GM12864 (cell line): ENCODE results near the gene COL25A1.

Experiments used
- DNase-seq: peaks from one replicate; pipeline ENCODE4 v3.0.0-alpha.2; 2011; ENCODE audit warnings: low read depth
- H3K4me3 ChIP-seq: 2 replicates; pipeline ENCODE4 v1.5.1; 2011; ENCODE audit warnings: mild to moderate bottlenecking, low read depth, low read length, control low read depth
- TF ChIP-seq, protein P1 (sequence below): IDR thresholded peaks from 2 replicates; pipeline ENCODE4 v1.5.1; 2011; ENCODE audit warnings: low read depth, mild to moderate bottlenecking, moderate library complexity, low read length, control low read depth, inconsistent platforms; ENCODE audit errors: missing control alignments

Gene COL25A1

GRCh38 chr4:108811486-108811885 lies 491.0 kb downstream of the COL25A1 start:
- no peak for DNase-seq
- TF ChIP-seq, protein P1, sequence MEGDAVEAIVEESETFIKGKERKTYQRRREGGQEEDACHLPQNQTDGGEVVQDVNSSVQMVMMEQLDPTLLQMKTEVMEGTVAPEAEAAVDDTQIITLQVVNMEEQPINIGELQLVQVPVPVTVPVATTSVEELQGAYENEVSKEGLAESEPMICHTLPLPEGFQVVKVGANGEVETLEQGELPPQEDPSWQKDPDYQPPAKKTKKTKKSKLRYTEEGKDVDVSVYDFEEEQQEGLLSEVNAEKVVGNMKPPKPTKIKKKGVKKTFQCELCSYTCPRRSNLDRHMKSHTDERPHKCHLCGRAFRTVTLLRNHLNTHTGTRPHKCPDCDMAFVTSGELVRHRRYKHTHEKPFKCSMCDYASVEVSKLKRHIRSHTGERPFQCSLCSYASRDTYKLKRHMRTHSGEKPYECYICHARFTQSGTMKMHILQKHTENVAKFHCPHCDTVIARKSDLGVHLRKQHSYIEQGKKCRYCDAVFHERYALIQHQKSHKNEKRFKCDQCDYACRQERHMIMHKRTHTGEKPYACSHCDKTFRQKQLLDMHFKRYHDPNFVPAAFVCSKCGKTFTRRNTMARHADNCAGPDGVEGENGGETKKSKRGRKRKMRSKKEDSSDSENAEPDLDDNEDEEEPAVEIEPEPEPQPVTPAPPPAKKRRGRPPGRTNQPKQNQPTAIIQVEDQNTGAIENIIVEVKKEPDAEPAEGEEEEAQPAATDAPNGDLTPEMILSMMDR: no peak
- H3K4me3 ChIP-seq: no peak overlapping the region

DNA sequence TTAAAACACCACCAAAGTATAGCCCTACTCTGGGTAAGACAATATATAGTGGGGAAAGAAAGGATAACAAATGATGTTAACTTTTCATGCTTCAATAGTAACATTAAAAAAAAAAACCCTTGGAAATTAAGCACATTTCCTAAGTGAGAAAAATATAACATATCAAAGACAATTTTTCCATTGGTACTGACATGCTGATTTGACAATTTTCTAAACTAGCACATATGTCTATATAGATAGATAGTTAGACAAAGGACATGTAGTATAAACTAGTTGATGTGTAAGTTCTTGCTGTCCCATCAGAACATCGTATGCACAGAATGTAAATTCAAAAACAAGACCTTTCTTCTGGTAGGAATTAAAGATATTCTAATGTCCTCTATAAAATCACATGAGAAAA lies 492.4 kb downstream of the COL25A1 start:
- DNase-seq: no peak
- no peak overlapping the region for H3K4me3 ChIP-seq
- TF ChIP-seq, protein P1: no peak

DNA sequence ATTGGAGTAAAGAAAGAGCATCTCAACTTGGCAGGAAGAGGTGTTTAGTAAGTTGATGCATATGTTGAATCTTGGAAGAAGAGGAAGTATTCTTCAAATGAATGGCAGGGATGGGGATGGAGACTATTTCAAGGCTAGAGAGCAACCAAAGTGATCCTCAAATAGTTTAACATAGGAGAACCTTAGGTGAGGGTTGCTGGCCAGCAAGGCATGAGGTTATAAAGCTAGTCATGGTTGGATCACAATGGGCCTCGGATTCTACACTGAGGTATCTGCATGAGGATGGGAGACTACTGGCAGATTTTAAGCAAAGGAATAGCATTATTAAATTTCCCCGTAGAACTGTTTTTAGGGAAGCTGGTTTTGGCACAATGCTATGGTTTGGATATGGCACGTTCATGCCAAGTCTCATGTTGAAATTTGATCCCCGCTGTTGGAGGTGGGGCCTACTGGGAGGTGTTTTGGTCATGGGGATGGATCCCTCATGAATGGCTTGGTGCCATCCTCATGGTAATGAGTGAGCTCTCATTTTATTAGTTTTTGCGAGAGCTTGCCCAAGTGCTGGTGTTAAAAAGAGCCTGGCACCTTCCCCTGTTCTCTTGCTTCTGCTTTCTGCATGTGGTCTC lies 497.7 kb downstream of the COL25A1 start:
- no peak for DNase-seq
- H3K4me3 ChIP-seq: no peak overlapping the region
- TF ChIP-seq, protein P1: no peak

DNA sequence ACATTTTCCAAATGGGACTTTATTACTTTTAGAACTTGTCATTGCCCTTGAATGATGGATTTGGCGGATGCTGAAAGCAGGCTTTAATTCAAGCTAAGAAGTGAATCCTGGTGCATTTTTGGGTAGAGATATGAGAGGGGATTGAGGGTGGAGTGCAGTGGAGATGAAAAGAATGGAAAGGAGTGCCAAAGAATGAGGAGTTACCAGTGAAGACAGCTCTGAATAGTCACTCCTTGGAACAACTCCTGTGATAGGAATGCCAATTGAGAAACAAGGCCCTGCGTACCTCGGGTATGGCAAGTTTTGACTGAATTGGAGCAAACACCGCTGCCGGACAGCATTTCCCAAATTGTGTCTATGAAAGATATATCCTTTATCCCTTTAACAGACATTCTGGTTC lies 503.2 kb downstream of the COL25A1 start:
- TF ChIP-seq, protein P1: no peak
- DNase-seq: no peak
- no peak overlapping the region for H3K4me3 ChIP-seq

GRCh38 chr4:108796173-108796572 lies 506.3 kb downstream of the COL25A1 start:
- H3K4me3 ChIP-seq: no peak overlapping the region
- TF ChIP-seq, protein P1: no peak
- no peak for DNase-seq

GRCh38 chr4:108795733-108796132 lies 506.7 kb downstream of the COL25A1 start:
- H3K4me3 ChIP-seq: no peak overlapping the region
- TF ChIP-seq, protein P1: no peak
- DNase-seq: no peak

DNA sequence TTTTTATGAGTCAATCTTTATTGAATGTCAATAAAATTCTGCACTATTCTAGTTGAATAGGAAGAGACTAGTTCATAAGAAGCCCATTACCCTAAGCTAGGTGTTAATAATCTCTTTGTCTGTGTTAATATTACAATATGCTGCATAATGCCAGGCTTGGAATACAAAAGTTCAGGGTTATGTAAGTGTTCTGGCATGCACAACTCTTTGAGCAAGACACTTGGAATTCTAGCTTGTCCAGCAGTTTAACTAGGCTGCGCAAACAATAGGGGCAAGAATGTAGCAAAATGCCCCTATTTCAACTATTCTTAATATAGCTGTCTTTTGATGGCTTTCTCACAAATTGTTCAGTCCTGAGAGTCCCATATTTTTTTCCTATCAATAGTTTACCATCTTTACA lies 508.3 kb downstream of the COL25A1 start:
- H3K4me3 ChIP-seq: no peak overlapping the region
- TF ChIP-seq, protein P1: no peak
- DNase-seq: no peak
